ENCODE data around the gene MSLN.
"Not testable (repeated sequence)": the region's sequence is repeated elsewhere in the genome, so short reads cannot be mapped to it uniquely, and the experiment has no call there.

Gene MSLN

DNA sequence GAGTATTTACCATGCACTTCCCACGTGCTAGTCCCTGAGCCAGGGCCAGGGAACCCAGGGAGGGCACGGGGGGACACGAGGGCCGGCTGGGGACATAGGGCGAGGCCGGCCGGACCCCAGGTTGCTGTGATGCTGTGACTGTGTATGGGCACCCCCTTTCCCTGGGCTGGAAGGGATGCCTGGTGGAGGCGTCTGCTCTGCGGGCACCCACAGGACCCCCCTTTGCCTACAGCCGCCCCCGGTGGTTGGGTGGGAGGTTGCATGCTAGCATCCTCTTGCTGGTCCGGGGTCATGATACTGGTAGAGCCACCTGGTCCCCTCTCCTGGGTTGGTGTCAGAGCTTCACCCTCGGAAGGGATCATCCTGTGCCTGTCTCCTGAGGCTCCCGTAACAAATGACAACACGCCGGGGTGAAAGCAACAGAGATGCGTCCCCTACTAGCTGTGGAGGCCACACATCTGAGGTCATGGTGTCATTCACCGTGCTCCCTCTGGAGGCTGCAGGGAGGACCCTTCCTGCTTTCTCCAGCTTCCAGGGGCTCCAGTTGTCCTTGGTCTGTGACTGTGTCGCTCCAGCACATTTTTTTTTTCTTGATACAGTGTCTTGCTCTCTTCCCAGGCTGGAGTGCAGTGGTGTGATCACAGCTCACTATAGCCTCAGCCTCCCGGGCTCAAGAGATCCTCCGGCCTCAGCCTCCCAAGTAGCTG lies 16.6 kb upstream of the MSLN start:
- no peak for TF ChIP-seq JUND (IDR thresholded peaks at IDR 0.05; ENCODE audit: low read depth)
- in situ Hi-C loops (cut with HindIII; ENCODE audit: low pct_unique_long_range_greater_than_20kb, low sequenced_read_pairs): no loop called here
- no peak for DNase-seq (ENCODE audit: low read depth in 1 of 2, low spot score in 1 of 2)

DNA sequence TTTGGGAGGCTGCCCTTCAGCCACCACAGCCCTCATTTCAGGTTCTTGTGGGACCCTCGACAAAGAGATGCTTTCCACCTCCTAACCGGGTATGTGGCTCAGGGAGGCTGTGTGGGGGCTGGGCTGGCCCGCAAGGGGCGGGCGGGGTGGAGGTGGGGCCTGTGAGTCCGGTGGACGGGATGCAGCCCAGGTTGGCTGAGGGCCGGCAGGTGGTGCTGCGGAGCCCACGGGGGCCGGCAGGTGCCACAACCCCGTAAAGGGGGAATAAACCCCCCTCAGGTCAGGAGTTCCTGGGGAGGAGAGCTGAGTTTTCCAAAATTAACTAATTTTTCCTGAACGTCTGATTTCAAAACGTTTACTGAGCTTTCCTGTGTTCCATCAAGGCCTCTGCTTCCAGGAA lies 14.8 kb upstream of the MSLN start:
- in situ Hi-C loops (cut with HindIII; ENCODE audit: low pct_unique_long_range_greater_than_20kb, low sequenced_read_pairs): no loop called here

DNA sequence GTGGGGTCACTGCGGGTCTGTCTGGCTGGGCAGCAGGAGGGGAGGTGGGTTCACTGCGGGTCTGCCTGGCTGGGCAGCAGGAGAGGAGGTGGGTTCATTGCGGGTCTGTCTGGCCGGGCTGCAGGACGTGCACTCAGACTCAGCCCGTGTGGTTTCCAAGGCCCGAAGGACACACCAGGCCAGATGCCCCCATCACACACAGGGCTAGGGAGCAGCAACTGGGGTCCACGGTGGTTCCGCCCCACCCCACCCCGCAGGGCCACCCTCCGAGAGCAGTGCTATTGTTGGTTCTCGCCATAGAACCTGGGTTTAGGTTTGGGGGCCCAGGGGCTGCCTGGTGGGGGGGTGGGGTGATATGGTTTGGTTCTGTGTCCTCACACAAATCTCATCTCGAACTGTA lies 13.9 kb upstream of the MSLN start:
- no peak for DNase-seq (ENCODE audit: low read depth in 1 of 2, low spot score in 1 of 2)
- in situ Hi-C loops (cut with HindIII; ENCODE audit: low pct_unique_long_range_greater_than_20kb, low sequenced_read_pairs): no loop called here
- TF ChIP-seq JUND (IDR thresholded peaks at IDR 0.05; ENCODE audit: low read depth): no peak

More for the DNA sequence above, 14.8 kb upstream of the MSLN start:
- TF ChIP-seq JUND (IDR thresholded peaks at IDR 0.05; ENCODE audit: low read depth): no peak
- DNase-seq (ENCODE audit: low read depth in 1 of 2, low spot score in 1 of 2): peak; percentile 49 to 54

DNA sequence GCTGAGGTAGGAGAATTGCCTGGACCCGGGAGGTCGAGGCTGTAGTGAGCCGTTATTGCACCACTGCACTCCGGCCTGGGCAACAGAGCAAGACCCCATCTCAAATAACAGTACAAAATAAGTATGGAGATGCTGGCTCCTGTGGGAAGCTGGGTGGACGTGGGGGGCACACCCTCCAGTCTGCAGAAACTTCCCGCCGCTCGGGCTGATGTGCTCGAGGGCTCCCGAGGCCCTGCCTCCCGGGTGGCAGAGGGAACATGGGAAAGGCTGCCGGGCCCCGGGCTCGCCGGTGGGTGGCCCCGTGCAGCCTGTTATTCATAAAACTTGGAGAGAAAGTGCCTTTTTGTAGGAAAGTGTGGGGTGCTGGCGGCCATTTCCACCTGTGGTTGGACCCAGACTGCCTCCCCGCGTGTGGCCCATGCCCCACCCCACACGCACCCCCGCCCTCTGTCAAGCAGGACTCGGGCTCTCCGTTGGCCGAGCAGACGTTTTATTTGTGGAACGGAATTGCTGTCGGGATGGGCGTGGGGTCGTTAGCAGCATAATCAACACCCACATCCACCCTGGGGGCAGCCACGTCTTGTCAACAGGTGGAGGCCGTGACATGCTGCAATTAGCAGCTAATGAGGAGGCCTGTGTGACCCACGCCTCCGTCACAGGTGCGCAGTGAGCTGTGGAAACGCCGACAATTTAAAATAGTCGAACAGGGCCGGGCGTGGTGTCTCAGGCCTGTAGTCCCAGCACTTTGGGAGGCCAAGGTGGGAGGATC lies 12.4 kb upstream of the MSLN start:
- no peak for TF ChIP-seq JUND (IDR thresholded peaks at IDR 0.05; ENCODE audit: low read depth)
- no peak for DNase-seq (ENCODE audit: low read depth in 1 of 2, low spot score in 1 of 2)
- in situ Hi-C loops (cut with HindIII; ENCODE audit: low pct_unique_long_range_greater_than_20kb, low sequenced_read_pairs): no loop called here

DNA sequence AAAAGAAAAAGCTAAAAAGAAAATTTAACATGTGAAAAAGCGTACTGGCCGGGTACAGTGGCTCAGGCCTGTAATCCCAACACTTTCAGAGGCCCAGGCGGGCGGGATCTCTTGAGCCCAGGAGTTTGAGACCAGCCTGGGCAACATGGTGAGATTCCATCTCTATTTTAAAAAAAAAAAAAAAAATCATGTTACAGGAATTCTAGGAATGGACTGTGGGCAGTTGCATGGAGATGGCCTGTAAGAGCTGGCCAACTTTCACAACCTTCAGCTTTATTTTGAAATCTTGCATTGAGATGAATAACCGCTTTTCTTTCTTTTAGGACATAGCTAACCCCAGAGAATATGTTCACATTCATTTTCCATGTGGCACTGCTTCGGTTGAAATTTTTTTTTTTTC lies 11.5 kb upstream of the MSLN start:
- in situ Hi-C loops (cut with HindIII; ENCODE audit: low pct_unique_long_range_greater_than_20kb, low sequenced_read_pairs): no loop called here
- TF ChIP-seq JUND (IDR thresholded peaks at IDR 0.05; ENCODE audit: low read depth): no peak
- DNase-seq (ENCODE audit: low read depth in 1 of 2, low spot score in 1 of 2): no peak

DNA sequence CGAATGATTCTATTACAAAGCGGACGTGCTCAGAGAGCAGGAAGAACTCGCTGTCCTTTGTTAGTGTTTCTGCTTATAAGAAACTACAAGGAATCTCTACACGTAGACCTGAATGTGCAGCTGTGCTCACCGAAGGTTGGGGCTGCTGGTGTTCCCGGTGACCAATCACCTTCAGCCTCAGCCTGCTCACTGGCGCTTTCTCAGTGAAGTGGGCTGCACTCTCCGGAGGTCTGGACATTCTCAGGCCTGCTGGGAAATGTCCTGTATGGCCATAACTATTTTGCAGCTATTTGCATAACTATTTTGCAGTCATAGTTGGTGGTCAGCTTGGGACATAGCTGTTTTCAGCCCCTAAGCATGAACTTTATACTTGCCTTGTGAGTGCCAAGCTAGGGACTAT lies 10.0 kb upstream of the MSLN start:
- no peak for TF ChIP-seq JUND (IDR thresholded peaks at IDR 0.05; ENCODE audit: low read depth)
- no peak for DNase-seq (ENCODE audit: low read depth in 1 of 2, low spot score in 1 of 2)
- in situ Hi-C loops (cut with HindIII; ENCODE audit: low pct_unique_long_range_greater_than_20kb, low sequenced_read_pairs): no loop called here

DNA sequence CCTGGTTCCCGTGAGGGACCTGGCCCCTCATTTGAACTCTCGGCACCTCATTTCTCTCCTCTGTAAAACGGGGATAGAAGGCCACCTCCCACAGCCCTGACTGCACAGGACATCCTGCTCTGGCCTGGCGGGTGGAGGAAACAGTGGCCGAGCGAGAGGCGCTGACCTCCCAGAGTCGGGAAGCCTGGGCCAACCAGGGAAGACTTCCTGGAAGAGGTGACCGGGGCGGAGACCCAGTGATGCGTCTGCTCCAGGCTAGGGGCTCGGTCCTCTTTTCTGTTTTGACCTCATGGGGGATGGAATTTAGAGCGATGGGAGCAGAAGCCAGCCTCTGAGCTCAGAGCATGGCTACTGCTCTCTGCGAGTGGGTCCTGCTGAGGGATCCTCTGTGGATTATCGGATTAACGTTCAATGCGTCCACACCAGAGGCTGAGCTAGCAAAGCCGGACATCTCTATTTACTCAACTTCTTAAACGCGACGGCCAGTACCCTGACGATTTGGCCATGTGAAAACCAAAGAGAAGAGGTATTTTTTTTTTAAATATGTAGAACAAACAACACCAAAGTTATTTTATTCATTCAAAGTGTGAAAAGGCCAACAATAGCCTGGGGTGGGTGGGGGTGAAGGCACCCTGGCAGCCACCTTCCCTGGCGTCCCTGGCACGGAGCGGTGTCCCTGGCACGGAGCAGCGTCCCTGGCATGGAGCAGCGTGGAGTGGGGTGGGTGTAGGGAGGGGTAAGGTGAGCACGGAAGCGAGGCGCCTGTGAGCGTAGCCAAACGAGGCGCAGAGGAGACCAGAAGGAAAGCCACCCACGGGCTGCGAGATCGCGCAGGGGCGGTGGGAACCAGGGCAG lies 9.2 kb upstream of the MSLN start:
- in situ Hi-C loops (cut with HindIII; ENCODE audit: low pct_unique_long_range_greater_than_20kb, low sequenced_read_pairs): no loop called here
- no peak for TF ChIP-seq JUND (IDR thresholded peaks at IDR 0.05; ENCODE audit: low read depth)
- peak in 1 of 2 experiments; percentile 61 for DNase-seq (ENCODE audit: low read depth in 1 of 2, low spot score in 1 of 2)

DNA sequence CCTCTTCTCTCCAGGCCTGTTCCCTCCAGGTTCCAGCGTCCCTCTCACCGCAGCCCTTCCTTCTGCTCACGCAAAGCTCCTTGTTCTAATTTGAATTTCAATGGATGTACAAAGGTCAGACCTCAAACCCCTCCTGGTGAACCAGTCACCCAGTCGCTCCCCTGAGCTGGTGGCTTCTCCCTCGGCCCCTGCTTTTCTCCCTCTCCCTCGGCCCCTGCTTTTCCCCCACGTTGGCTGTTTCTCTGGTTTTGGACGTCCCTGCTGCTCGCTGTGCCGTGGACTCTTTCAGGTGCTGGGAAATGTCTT lies 8.6 kb upstream of the MSLN start:
- DNase-seq (ENCODE audit: low read depth in 1 of 2, low spot score in 1 of 2): no peak
- in situ Hi-C loops (cut with HindIII; ENCODE audit: low pct_unique_long_range_greater_than_20kb, low sequenced_read_pairs): no loop called here
- TF ChIP-seq JUND (IDR thresholded peaks at IDR 0.05; ENCODE audit: low read depth): no peak

DNA sequence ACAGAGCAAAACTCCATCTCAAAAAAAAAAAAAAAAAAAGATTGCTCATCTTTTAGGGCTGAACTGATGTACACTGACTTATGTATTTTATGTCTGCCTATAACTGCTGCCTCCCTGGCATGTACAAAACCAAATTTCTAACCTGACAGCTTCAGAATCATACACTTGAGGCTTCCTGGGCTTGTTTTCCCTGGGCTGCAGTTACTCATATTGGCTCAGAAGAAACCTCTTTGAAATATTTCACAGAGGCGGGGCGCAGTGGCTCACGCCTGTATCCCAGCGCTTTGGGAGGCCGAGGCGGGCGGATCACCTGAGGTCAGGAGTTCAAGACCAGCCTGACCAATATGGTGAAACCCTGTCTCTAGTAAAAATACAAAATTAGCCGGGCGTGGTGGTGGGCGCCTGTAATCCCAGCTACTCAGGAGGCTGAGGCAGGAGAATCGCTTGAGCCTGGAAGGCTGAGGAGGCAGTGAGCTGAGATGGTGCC lies 6.4 kb upstream of the MSLN start:
- DNase-seq (ENCODE audit: low read depth in 1 of 2, low spot score in 1 of 2); in situ Hi-C loops (cut with HindIII; ENCODE audit: low pct_unique_long_range_greater_than_20kb, low sequenced_read_pairs): not testable (repeated sequence)

DNA sequence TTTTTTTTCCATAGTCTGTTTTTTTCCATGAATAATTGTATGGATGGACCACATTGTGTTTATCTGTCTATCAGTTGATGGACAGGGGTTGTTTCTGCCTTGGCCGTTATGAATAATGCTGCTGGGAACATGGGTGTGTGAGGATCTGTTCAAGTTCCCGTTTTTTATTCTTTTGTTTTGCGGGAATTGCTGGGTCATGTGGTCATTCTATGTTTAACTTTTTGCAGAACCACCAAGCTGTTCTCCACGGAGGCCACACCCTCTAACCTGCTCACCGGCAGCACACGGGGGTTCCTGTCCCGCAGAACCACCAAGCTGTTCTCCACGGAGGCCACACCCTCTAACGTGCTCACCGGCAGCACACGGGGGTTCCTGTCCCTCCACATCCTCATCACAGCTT lies 5.9 kb upstream of the MSLN start:
- in situ Hi-C loops (cut with HindIII; ENCODE audit: low pct_unique_long_range_greater_than_20kb, low sequenced_read_pairs): no loop called here
- TF ChIP-seq JUND (IDR thresholded peaks at IDR 0.05; ENCODE audit: low read depth): no peak
- DNase-seq (ENCODE audit: low read depth in 1 of 2, low spot score in 1 of 2): no peak

DNA sequence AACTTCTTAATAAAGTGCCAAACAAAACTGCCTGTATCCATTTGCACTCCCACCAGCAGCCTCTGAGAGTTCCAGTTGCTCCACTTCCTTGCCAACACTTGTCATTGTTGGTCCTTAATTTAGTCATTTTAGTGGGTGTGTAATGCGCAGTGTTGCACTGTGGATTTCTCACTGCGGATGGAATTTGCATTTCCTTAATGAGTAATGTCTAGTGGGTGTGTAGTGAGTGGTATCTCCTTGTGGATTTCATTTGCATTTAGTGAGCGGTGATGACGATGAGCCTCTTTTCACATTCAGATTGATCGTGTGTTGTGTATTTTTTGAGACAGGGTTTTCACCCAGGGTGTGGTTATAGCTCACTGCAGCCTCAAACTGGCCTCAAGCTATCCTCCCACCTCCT lies 4.1 kb upstream of the MSLN start:
- in situ Hi-C loops (cut with HindIII; ENCODE audit: low pct_unique_long_range_greater_than_20kb, low sequenced_read_pairs): no loop called here
- no peak for TF ChIP-seq JUND (IDR thresholded peaks at IDR 0.05; ENCODE audit: low read depth)
- DNase-seq (ENCODE audit: low read depth in 1 of 2, low spot score in 1 of 2): no peak

DNA sequence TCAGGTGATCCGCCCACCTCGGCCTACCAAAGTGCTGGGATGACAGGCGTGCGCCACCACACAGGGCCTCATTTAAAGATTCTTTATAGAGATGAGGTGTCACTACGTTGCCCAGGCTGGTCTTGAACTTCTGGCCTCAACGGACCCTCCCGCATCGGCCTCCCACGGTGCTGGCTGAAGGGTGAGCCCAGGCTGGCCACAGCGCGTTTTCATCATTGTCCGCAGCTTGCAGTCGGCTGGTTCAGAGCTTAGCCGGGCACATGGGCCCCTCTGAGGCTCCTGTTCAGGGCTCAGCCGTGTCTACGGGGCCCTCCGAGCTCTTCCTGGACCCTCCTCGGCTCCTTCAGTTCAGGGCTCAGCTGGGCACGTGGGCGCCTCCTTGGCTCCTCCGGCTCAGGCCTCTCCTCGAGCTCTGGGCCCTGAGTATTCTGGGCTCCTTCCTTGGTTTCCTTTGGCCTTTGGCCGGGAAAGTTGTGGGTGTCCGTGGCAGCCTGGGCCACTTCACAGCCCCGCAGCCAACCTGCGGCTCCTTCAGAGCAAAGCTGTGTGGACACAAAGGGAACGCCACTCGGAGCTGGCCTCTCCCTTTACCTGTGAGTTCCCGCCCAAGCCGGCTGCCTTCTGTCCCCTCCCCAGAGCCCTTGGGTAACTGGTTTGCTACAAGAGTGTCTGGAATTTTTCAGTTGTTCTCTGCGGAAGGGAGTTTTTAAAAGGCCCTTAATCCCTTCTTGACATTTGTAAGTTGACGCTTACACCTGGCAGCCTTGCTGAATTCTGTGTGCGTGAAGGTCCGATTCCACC lies 1.2 kb upstream of the MSLN start:
- no peak for TF ChIP-seq JUND (IDR thresholded peaks at IDR 0.05; ENCODE audit: low read depth)
- in situ Hi-C loops (cut with HindIII; ENCODE audit: low pct_unique_long_range_greater_than_20kb, low sequenced_read_pairs): no loop called here
- DNase-seq (ENCODE audit: low read depth in 1 of 2, low spot score in 1 of 2): peak in 1 of 2 experiments; percentile 51
